IgD-negative memory B cell (primary cell): Measurements from ENCODE around the gene ANKRD10. TPM values are rescaled to one million over a fixed set of nuclear protein-coding genes. Genes with fewer than 3 reads are reported as not detected.
"Not testable (repeated sequence)": the region's sequence is repeated elsewhere in the genome, so short reads cannot be mapped to it uniquely, and the experiment has no call there.

Source experiments
- H3K27ac Mint-ChIP-seq, 3 donors: one replicate each; pipeline ENCODE4 v1.8.0; 2020 to 2022; ENCODE audit warnings: mild to moderate bottlenecking in 3 of 3, mixed read lengths in 3 of 3, moderate library complexity in 1 of 3
- H3K27me3 Mint-ChIP-seq: one replicate; pipeline ENCODE4 v1.8.0; 2021; ENCODE audit warnings: mixed read lengths
- H3K36me3 Mint-ChIP-seq: one replicate; pipeline ENCODE4 v1.8.0; 2020; ENCODE audit warnings: mild to moderate bottlenecking, mixed read lengths
- H3K4me1 Mint-ChIP-seq, 3 donors: one replicate each; pipeline ENCODE4 v1.8.0; 2020 to 2022; ENCODE audit warnings: mixed read lengths in 3 of 3, mild to moderate bottlenecking in 1 of 3
- H3K4me3 Mint-ChIP-seq, 4 donors: one replicate each; pipeline ENCODE4 v1.8.0; 2020 to 2022; ENCODE audit warnings: mild to moderate bottlenecking in 4 of 4, mixed read lengths in 4 of 4, moderate library complexity in 3 of 4
- H3K9me3 Mint-ChIP-seq, 3 donors: one replicate each; pipeline ENCODE4 v1.8.0; 2020 to 2021; ENCODE audit warnings: mixed read lengths in 3 of 3, mild to moderate bottlenecking in 1 of 3
- polyA plus RNA-seq: library from polyadenylated mRNA; unstranded; fragments of 300-500 nt; fragmentation: Illumina TruSeq; gene quantifications from one replicate; pipeline ENCODE4 v1.2.3, GENCODE V29; 2021

Gene ANKRD10
- polyA plus RNA-seq, 1 donor from 2014 or later: 94.2 TPM

GRCh38 chr13:110950819-110951570 lies 36.1 kb upstream of the ANKRD10 start:
- Mint-ChIP-seq H3K36me3 (no peaks in the 10 kb centered on the region), H3K4me1 (peaks cover 0 to 4% (median 0%) of the 10 kb centered on the region in 3 donors), H3K4me3 (no peak overlapping the region), H3K27ac (no peak overlapping the region), H3K9me3 (no peaks in the 10 kb centered on the region), H3K27me3 (peaks cover 1% of the 10 kb centered on the region)

DNA sequence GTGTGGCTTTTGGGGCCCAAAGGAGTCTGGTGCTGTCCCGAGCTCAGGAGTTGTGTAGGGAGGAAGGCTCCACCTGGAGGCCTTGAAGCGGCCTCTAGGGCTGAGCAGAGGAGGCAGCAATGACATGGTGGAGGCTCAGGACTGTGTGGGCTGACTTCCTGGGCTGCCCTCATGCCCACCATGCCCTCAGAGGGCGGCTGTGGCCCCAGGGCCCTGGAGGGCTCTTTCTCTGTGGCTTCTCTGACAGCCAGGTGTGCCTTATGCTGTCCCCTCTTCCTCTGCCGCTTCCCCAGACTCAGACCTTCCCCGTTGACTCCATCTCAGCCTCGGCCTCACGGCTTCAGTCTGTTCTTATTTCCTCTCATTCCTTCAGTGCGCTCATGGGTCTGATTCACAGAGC lies 35.5 kb upstream of the ANKRD10 start:
- H3K27ac Mint-ChIP-seq: no peak overlapping the region
- H3K4me1 Mint-ChIP-seq: peaks cover 0 to 4% (median 0%) of the 10 kb centered on the region in 3 donors
- no peak overlapping the region for H3K4me3 Mint-ChIP-seq
- H3K27me3 Mint-ChIP-seq: peaks cover 1% of the 10 kb centered on the region
- H3K9me3 Mint-ChIP-seq: no peaks in the 10 kb centered on the region
- no peaks in the 10 kb centered on the region for H3K36me3 Mint-ChIP-seq

GRCh38 chr13:110949628-110950027 lies 34.8 kb upstream of the ANKRD10 start:
- Mint-ChIP-seq H3K36me3 (no peaks in the 10 kb centered on the region), H3K4me1 (peaks cover 0 to 4% (median 0%) of the 10 kb centered on the region in 3 donors), H3K27ac (no peak overlapping the region), H3K4me3 (no peak overlapping the region), H3K9me3 (no peaks in the 10 kb centered on the region), H3K27me3 (peaks cover 1% of the 10 kb centered on the region)

GRCh38 chr13:110949116-110949515 lies 34.2 kb upstream of the ANKRD10 start:
- Mint-ChIP-seq H3K27ac (no peak overlapping the region), H3K27me3 (peaks cover 1% of the 10 kb centered on the region), H3K9me3 (no peaks in the 10 kb centered on the region), H3K36me3 (no peaks in the 10 kb centered on the region), H3K4me1 (peaks cover 0 to 4% (median 0%) of the 10 kb centered on the region in 3 donors), H3K4me3 (no peak overlapping the region)

DNA sequence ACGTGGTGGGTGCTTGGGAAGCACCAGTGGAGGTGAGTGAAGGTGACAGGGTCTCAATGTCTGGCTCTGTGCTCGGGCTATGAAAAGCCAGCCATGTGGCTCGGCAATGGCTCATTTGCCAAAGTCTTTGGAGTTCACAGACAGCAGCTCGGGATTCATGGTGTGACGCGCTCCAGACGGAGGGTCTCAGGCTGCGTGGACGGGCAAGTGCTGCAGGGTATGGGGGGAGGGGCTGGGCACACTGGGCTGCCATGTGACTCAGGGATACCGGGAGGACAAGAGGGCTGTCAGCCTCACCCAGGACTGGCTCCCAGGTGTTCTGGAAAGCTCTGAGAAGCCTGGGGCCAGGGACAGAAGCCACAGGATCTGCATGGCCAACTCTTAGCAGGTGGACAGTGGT lies 32.5 kb upstream of the ANKRD10 start:
- H3K4me1 Mint-ChIP-seq, H3K27me3 Mint-ChIP-seq, H3K36me3 Mint-ChIP-seq, H3K27ac Mint-ChIP-seq, H3K9me3 Mint-ChIP-seq, H3K4me3 Mint-ChIP-seq: not testable (repeated sequence)

DNA sequence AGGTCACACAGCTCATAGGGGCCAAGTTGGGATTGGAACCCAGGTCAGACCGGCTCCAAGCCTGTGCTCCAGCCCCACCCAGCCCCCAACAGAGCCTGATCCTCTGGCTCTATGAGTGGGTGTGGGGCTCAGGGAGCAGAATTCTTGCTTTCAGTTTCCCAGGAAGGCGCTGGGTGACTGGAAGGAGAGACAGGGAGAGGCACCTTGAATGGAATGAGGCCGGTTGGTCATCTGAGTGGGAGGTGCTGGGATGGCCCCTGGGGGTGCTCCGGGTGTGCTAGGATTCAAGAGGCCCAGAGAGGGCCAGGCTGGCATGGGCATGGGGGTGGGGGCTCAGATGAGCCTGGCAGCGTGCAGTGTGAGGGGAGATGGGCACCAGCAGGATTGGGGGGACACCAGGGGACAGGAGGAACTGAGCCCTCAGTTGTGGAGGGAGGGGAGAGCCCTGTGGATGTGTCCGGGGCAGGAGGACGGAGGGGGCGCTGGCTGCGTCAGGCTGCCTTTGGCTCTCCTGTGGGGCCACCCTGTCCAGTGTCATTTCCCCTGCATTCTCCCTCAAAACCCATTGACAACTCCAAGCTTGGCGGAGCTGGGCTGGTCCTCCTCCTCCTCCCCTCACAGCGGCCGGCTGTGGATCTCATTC lies 31.2 kb upstream of the ANKRD10 start:
- Mint-ChIP-seq H3K27ac (no peak overlapping the region), H3K4me1 (peaks cover 3 to 10% (median 4%) of the 10 kb centered on the region in 3 donors), H3K4me3 (no peak overlapping the region), H3K36me3 (no peaks in the 10 kb centered on the region), H3K9me3 (no peaks in the 10 kb centered on the region), H3K27me3 (no peaks in the 10 kb centered on the region)

DNA sequence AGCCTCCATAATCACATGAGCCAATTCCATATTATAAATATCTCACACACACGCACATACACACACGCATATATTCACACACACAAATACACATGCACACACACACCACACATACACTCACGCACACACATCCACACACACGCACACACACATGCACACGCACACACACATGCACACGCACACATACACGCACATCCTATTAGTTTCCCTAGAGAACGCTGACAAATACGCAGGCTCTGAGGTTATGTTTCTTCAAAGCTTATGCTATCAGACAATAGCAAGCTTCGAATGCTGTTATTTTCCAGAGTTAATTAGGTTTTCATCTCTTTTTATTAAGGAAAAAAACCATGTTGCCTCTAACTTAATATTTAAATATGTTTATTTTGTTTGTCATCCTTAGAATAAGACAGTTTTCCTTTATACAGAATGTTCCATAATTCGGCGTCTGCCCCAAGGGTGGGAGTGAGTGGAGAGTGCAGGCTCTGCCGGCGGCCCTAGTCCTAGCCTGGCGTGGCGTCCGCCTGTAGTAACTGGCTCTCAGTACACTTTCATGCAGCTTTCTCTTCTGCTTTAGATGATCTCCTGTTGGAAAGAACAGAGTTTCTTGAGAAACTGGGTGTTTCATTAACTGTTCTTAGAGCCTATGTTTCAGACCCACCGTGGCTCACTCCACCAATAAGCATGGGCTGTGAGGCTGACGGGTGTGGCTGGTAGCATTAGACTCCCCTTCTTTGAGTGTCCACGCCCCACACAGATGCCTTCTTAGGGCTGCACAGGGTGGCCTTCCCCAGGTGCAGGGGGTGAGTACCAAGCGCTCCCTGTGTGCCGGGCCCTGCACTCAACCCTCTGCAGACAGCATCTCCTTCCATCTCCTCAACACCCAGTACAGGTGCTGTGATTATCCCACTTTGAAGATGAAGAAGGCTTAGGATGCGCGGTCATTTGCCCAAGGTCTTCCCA lies 30.4 kb upstream of the ANKRD10 start:
- peak overlapping the region in 1 of 3 donors; percentile 3 for H3K27ac Mint-ChIP-seq
- H3K4me3 Mint-ChIP-seq: no peak overlapping the region
- H3K36me3 Mint-ChIP-seq: no peaks in the 10 kb centered on the region
- no peaks in the 10 kb centered on the region for H3K9me3 Mint-ChIP-seq
- H3K27me3 Mint-ChIP-seq: no peaks in the 10 kb centered on the region
- peaks cover 3 to 10% (median 4%) of the 10 kb centered on the region in 3 donors for H3K4me1 Mint-ChIP-seq

- peaks cover 3 to 7% (median 4%) of the 10 kb centered on the region in 3 donors for H3K4me1 Mint-ChIP-seq
- peaks cover under 1% of the 10 kb centered on the region for H3K36me3 Mint-ChIP-seq
- no peaks in the 10 kb centered on the region for H3K27me3 Mint-ChIP-seq
- no peak overlapping the region for H3K4me3 Mint-ChIP-seq
- no peak overlapping the region for H3K27ac Mint-ChIP-seq
- H3K9me3 Mint-ChIP-seq: no peaks in the 10 kb centered on the region
Measured at GRCh38 chr13:110944121-110944967, 29.5 kb upstream of the ANKRD10 start.

- H3K4me3 Mint-ChIP-seq: peak overlapping the region in 1 of 4 donors; percentile 43
- peaks cover 8 to 14% (median 10%) of the 10 kb centered on the region in 3 donors for H3K4me1 Mint-ChIP-seq
- peak overlapping the region in 1 of 3 donors; percentile 63 for H3K27ac Mint-ChIP-seq
- no peaks in the 10 kb centered on the region for H3K9me3 Mint-ChIP-seq
- H3K36me3 Mint-ChIP-seq: peaks cover 2% of the 10 kb centered on the region
- no peaks in the 10 kb centered on the region for H3K27me3 Mint-ChIP-seq
Measured at GRCh38 chr13:110942248-110942981, 27.5 kb upstream of the ANKRD10 start.

DNA sequence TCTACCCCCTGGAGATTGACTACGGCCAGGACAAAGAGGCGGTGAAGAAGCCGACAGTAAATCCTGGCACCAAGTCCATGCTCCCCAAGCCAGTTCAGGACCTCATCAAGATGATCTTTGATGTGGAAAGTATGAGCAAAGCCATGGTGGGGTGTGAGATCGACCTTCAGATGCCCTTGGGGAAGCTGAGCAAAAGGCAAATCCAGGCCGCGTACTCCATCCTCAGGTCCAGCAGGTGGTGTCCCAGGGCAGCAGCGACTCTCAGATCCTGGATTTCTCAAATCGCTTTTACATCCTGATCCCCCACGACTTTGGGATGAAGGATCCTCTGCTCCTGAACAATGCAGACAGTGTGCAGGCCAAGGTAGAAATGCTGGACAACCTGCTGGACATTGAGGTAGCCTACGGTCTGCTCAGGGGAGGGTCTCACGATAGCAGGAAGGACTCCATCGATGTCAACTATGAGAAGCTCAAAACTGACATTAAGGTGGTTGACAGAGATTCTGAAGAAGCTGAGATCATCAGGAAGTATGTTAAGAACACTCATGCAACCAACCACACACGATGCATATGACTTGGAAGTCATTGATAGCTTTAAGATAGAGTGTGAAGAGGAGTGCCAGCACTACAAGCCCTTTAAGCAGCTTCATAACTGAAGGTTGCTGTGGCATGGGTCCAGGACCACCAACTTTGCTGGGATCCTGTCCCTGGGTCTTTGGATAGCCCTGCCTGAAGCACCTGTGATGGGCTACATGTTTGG lies 24.0 kb upstream of the ANKRD10 start:
- H3K9me3 Mint-ChIP-seq: peaks cover 5 to 27% (median 12%) of the 10 kb centered on the region in 3 donors
- H3K27me3 Mint-ChIP-seq: peaks cover 2% of the 10 kb centered on the region
- peaks cover 5% of the 10 kb centered on the region for H3K36me3 Mint-ChIP-seq
- peaks cover 8 to 20% (median 14%) of the 10 kb centered on the region in 3 donors for H3K4me1 Mint-ChIP-seq
- H3K4me3 Mint-ChIP-seq: no peak overlapping the region
- H3K27ac Mint-ChIP-seq: no peak overlapping the region

DNA sequence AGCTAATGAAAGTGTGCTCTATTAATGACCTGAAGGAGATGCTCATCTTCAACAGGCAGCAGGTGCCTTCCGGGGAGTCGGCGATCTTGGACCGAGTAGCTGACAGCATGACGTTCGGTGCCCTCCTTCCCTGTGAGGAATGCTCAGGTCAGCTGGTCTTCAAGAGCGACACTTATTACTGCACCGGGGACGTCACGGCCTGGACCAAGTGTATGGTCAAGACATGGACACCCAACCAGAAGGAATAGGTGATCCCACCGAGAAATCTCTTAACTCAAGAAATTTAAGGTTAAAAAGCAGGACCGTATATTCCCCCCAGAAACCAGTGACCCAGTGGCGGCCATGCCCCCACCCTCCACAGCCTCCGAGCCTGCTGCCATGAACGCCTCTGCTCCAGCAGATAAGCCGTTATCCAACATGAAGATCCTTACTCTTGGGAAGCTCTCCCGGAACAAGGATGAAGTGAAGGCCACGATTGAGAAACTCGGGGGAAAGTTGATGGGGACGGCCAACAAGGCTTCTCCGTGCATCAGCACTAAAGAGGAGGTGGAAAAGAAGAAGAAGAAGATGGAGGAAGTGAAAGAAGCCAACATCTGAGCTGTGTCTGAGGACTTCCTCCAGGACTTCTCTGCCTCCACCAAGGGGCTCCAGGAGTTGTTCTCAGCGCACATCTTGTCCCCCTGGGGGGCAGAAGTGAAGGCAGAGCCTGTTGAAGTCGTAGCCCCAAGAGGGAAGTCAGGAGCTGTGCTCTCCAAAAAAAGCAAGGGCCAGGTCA lies 22.8 kb upstream of the ANKRD10 start:
- peaks cover 5% of the 10 kb centered on the region for H3K36me3 Mint-ChIP-seq
- peak overlapping the region in 1 of 4 donors; percentile 84 for H3K4me3 Mint-ChIP-seq
- peak overlapping the region in 1 of 3 donors; percentile 82 for H3K27ac Mint-ChIP-seq
- H3K4me1 Mint-ChIP-seq: peaks cover 8 to 20% (median 14%) of the 10 kb centered on the region in 3 donors
- H3K9me3 Mint-ChIP-seq: peaks cover 5 to 31% (median 16%) of the 10 kb centered on the region in 3 donors
- peaks cover 2% of the 10 kb centered on the region for H3K27me3 Mint-ChIP-seq

DNA sequence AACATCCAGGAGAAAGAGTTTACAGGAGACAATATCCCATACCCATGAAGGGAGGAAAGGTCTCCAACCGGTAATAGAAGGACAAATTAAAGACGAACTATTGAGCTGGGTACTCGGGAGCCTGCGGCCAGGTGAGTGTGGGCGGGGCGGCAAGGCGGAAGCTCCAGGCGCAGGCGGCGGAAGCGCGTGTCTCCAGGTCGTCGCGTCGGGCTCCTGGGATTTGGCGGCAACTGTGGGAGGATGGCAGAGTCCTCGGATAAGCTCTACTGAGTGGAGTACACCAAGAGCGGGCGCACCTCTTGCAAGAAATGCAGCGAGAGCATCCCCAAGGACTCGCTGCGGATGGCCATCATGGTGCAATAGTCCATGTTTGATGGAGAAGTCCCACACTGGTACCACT lies 21.6 kb upstream of the ANKRD10 start:
- Mint-ChIP-seq H3K4me3 (peak overlapping the region in 1 of 4 donors; percentile 61), H3K9me3 (peaks cover 8 to 34% (median 21%) of the 10 kb centered on the region in 3 donors), H3K27me3 (peaks cover 4% of the 10 kb centered on the region), H3K36me3 (peaks cover 5% of the 10 kb centered on the region), H3K27ac (no peak overlapping the region), H3K4me1 (peaks cover 4 to 17% (median 8%) of the 10 kb centered on the region in 3 donors)
